Right cardiac atrium (tissue), 5 donors: ENCODE data around the gene ZNF142. TPM values are rescaled to one million over a fixed set of nuclear protein-coding genes. Genes with fewer than 3 reads are reported as not detected.

Experiments used
- ATAC-seq, 2 donors: fragments of 200-7000 bp; cut with Tn5 transposase; one replicate each; pipeline versions ENCODE4 v1.8.0 to v1.9.1; 2020; ENCODE audit warnings: moderate library complexity in 2 of 2, mild to moderate bottlenecking in 1 of 2
- DNase-seq, 3 donors: peaks; one replicate each; pipeline ENCODE4 v3.0.0-alpha.2; 2020
- H3K27ac ChIP-seq: one replicate; pipeline ENCODE4 v1.5.1; 2013; ENCODE audit warnings: mild to moderate bottlenecking, low read length, control low read depth, moderate library complexity
- H3K27me3 ChIP-seq: one replicate; pipeline ENCODE4 v1.6.1; 2013; ENCODE audit not compliant: control insufficient read depth, insufficient read depth
- H3K4me1 ChIP-seq: one replicate; pipeline ENCODE4 v1.6.1; 2013; ENCODE audit warnings: low read length; ENCODE audit not compliant: control insufficient read depth, insufficient read depth
- H3K4me3 ChIP-seq: one replicate; pipeline ENCODE4 v1.5.1; 2013; ENCODE audit warnings: low read length, control low read depth
- H3K9me3 ChIP-seq: one replicate; pipeline ENCODE4 v1.6.1; 2013; ENCODE audit warnings: low read length; ENCODE audit not compliant: control insufficient read depth
- WGBS: extraction: QIAGEN DNeasy Blood & Tissue Kit; methylation state at CpG from one replicate; pipeline ENCODE4 v1.1.7; 2013; 5-methylcytosine and 5-hydroxymethylcytosine counted together
- intact Hi-C, 4 donors: fragments of 100-400 bp; cut with DNase I; formaldehyde crosslinking; loops; one replicate each; pipeline versions ENCODE4 v1.11.0 to v1.14.0; 2022 to 2023
- polyA plus RNA-seq: library from polyadenylated mRNA; stranded (reverse); fragments of 200-250 nt; gene quantifications from one replicate; pipeline ENCODE4 v1.2.3, GENCODE V29; 2013
- total RNA-seq, 4 donors: library from RNA; stranded (reverse); fragmentation: NEBNext Ultra II Directional; extraction: Animal tissue kit (Norgen Biotek cat#: 25700); gene quantifications; one replicate each; pipeline ENCODE4 v1.2.1, GENCODE V29; 2021
- donor health status: healthy with polysubstance abuse.
- donor health status: DM: no; HTN: yes; CAD: no.
- donor health status: DM: no; HTN: no; CAD: no.
- donor health status: DM: no; HTN: yes; CAD: no; lungs with severe emphysema.
- donor health status: DM: yes; HTN: yes; CAD: no.

The ZNF142 gene
- total and polyA plus RNA-seq, 5 donors, result 7.9 to 17.1 (median 15.0) TPM

DNA sequence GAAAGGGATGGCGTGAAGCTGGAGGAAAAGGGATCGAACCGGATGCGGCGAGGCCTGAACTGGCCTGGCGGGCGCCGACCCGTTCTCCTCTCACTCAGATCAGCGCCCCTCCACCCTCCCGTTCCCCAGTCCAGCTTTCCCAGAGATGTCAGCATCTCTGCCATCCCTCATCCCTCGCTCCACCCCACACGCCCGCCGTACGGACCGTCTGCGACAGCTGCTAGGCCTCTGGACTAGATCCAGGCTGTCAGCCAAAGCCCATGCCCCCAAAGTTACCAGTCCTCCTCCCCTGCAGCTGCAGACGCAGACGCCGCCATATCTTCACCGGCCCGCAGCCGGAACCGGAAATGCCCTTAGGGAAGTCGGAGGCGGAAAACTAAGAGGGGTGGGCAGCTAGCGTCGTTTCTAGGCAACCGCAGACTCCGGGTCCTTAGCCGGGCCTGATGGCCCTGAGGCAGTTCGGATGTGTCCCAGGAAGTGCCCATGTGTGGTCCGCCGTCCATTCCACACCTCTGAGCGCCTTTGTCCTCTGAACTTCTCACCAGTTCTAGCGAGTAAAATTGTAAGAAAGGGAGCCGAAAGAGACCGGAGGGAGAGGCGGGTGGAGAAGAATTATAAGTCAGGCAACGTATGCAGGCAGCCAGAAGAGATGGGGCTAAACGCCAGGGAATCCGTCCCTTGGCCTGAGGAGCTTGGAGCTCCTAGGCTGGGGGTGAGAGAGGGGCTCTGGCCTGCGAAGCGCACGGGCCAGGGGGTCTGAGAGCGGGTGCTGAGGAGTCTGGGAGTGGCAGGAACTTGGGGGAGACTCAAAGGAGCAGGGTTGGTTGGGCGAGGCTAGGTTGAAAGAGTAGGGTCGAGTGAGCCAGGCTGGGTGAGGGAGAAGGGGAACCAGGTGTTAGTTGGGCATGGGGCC is 12.5 kb upstream of the ZNF142 start, which contains the start of the genes RNF25 and STK36:
Gene RNF25 (minus strand): TSS at position 349 of the 913 bp plus-strand sequence. CDS start 32 bp downstream, at position 317.
Gene STK36 (plus strand): TSS at position 433 of the 913 bp plus-strand sequence. CDS start 744 bp downstream, outside the sequence.
- DNase-seq (peak; percentile 88 to 93 (median 92)), ATAC-seq (peak; percentile 97)
- H3K4me3 ChIP-seq, result peak within 1 kb of the TSS; percentile 79
- no peaks in the 10 kb centered on the region for H3K9me3 ChIP-seq
- H3K4me1 ChIP-seq, result no peaks in the 10 kb centered on the region
- peak within 1 kb of the TSS; percentile 73 for H3K27ac ChIP-seq
- WGBS, result under 1% methylated on average over 49 of the region's 49 CpGs
- intact Hi-C loops, result no loop called here
- no peaks in the 10 kb centered on the region for H3K27me3 ChIP-seq

GRCh38 chr2:218671097-218671653 is 11.8 kb upstream of the ZNF142 start:
- Histone ChIP-seq H3K27ac (peak overlapping the region; percentile 73), H3K9me3 (no peaks in the 10 kb centered on the region), H3K4me1 (no peaks in the 10 kb centered on the region), H3K4me3 (peak overlapping the region; percentile 79), H3K27me3 (no peaks in the 10 kb centered on the region)
- ATAC-seq, result peak in 1 of 2 donors; percentile 3
- intact Hi-C loops, result no loop called here
- DNase-seq, result no peak
- 43% methylated on average over 12 of the region's 12 CpGs for WGBS

DNA sequence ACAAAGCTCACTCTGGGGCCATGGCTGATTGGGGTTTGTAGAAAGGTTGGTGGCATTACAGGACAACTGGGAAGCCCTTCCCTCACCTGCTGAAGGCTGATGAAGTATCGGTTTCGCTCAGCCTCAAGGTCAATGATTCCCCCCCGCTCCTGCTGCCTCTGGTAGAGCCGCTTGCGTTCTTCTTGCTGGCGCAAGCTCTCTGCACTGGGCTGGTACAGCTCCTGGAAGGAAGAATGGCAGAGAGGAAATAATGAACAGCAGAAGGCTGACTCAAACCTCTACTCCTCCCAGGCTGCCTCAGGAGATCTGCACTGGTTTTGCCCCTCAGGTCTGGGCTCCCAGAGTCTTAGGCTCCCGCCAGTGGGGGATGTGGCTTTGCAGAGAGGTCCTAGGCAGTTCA is 5.2 kb upstream of the ZNF142 start:
- no peaks in the 10 kb centered on the region for H3K4me1 ChIP-seq
- WGBS, result over 99% methylated on average over 7 of the region's 7 CpGs
- H3K27me3 ChIP-seq, result no peaks in the 10 kb centered on the region
- H3K4me3 ChIP-seq, result no peak overlapping the region
- no peak overlapping the region for H3K27ac ChIP-seq
- intact Hi-C loops, result no loop called here
- ATAC-seq (no peak), DNase-seq (no peak)
- no peaks in the 10 kb centered on the region for H3K9me3 ChIP-seq

- Histone ChIP-seq H3K27me3 (no peaks in the 10 kb centered on the region), H3K4me3 (no peak overlapping the region), H3K27ac (no peak overlapping the region), H3K4me1 (no peaks in the 10 kb centered on the region), H3K9me3 (no peaks in the 10 kb centered on the region)
- 87% methylated on average over 15 of the region's 15 CpGs for WGBS
- intact Hi-C loops, result no loop called here
- ATAC-seq (no peak), DNase-seq (no peak)
Observed at GRCh38 chr2:218663901-218664300, 4.5 kb upstream of the ZNF142 start.

DNA sequence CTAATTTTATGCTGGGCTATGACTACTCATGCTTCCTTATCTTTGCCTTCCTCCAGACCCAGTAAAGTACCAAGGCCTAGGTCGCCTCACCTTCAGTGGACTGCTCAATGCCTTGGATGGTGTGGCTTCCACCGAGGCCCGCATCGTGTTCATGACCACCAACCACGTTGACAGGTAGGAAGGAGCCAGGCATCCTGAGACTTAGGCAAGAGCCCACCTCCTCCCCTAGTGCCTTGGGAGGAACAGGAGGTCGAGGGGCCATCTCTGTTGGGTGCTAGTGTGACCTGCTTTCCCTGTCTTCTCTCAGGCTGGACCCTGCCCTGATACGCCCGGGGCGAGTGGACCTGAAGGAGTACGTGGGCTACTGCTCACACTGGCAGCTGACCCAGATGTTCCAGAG is 3.4 kb upstream of the ZNF142 start:
- intact Hi-C loops, result no loop called here
- no peak for DNase-seq

GRCh38 chr2:218662377-218662776 is 3.0 kb upstream of the ZNF142 start:
- Histone ChIP-seq H3K9me3 (no peaks in the 10 kb centered on the region), H3K4me3 (no peak overlapping the region), H3K27me3 (no peaks in the 10 kb centered on the region), H3K27ac (no peak overlapping the region), H3K4me1 (no peaks in the 10 kb centered on the region)
- ATAC-seq (no peak), DNase-seq (no peak)
- 83% methylated on average over 7 of the region's 7 CpGs for WGBS
- intact Hi-C loops, result no loop called here

More for the DNA sequence above, 3.4 kb upstream of the ZNF142 start:
- Histone ChIP-seq H3K27me3 (no peaks in the 10 kb centered on the region), H3K27ac (no peak overlapping the region), H3K4me1 (no peaks in the 10 kb centered on the region), H3K4me3 (no peak overlapping the region), H3K9me3 (no peaks in the 10 kb centered on the region)
- WGBS, result 84% methylated on average over 10 of the region's 10 CpGs
- no peak for ATAC-seq

- no peaks in the 10 kb centered on the region for H3K27me3 ChIP-seq
- peak overlapping the region; percentile 16 for H3K27ac ChIP-seq
- peak overlapping the region; percentile 84 for H3K4me3 ChIP-seq
- H3K9me3 ChIP-seq, result no peaks in the 10 kb centered on the region
- DNase-seq (no peak), ATAC-seq (no peak)
- no peaks in the 10 kb centered on the region for H3K4me1 ChIP-seq
- 16% methylated on average over 8 of the region's 8 CpGs for WGBS
- intact Hi-C loops, result no loop called here
Observed at GRCh38 chr2:218659988-218660358, 550 bp upstream of the ZNF142 start.

DNA sequence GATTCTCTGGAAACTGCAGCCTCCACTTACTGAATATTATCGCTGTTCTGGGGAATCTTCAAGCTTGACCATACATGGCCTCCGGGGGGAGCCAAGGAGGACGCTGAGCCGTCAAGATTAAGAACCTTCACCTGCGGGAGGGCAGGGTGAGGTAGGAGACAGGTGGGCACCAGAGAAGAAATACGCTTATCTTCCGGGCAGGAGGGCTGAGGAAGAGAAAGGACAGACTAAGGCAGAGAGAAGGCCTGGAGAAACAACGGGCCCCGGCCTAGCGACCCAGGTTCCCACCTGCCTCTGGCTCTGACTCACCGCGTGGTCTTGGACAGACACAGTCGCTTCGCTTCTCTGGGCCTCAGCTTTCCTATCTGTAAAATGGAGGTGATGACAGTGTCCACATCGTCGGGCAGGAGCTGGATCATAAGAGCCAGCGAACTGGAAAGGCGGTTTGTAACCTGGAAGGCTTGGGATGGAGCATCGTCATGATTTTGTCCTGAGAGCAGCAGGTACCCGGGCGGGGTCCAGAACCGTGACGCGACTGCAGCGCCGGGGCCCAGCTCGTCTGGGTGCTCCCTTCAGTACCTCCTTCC is 659 bp downstream of the ZNF142 start:
- Histone ChIP-seq H3K4me3 (peak overlapping the region; percentile 84), H3K4me1 (no peaks in the 10 kb centered on the region), H3K27me3 (no peaks in the 10 kb centered on the region), H3K9me3 (no peaks in the 10 kb centered on the region), H3K27ac (no peak overlapping the region)
- DNase-seq (no peak), ATAC-seq (no peak)
- intact Hi-C loops, result no loop called here
- WGBS, result 2% methylated on average over 27 of the region's 27 CpGs

DNA sequence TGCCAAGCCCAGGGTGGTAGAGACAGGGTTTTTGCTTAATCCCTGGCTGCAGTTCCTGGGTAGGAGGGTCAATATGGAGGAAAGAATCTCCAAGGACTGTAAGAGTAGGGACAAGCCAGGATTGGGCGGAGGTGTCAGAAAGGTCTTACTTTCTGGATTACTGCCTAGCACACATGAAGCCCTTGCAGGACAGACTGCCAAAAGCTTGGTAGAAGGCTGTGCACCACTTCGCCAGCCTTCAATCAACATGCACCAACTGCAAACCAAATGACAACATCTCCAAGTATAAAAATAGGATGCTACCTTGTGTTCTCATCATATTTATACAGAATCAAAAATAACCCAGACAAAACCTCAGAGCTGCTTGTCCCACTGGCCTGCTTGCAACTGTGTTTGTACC is 3.7 kb downstream of the ZNF142 start:
- 76% methylated on average over 2 of the region's 2 CpGs for WGBS
- H3K27me3 ChIP-seq, result no peaks in the 10 kb centered on the region
- no peak overlapping the region for H3K4me3 ChIP-seq
- intact Hi-C loops, result no loop called here
- peak overlapping the region; percentile 50 for H3K27ac ChIP-seq
- DNase-seq, result no peak
- H3K9me3 ChIP-seq, result no peaks in the 10 kb centered on the region
- no peak for ATAC-seq
- H3K4me1 ChIP-seq, result no peaks in the 10 kb centered on the region

- no peak for DNase-seq
- no peak overlapping the region for H3K27ac ChIP-seq
- peak in 1 of 2 donors; percentile 15 for ATAC-seq
- H3K9me3 ChIP-seq, result no peaks in the 10 kb centered on the region
- intact Hi-C loops, result loop anchor here in 1 of 4 donors (5.0 to 10.0 kb wide), 2 partner anchors 234 to 356 kb away; partner anchors contain the start of genes TMBIM1 and VIL1
- no peaks in the 10 kb centered on the region for H3K4me1 ChIP-seq
- no peaks in the 10 kb centered on the region for H3K27me3 ChIP-seq
- no peak overlapping the region for H3K4me3 ChIP-seq
- 85% methylated on average over 11 of the region's 11 CpGs for WGBS
Observed at GRCh38 chr2:218648787-218649100, 10.7 kb downstream of the ZNF142 start.
